Measurements from ENCODE around the gene AGTRAP.

AGTRAP gene

GRCh38 chr1:11780380-11781147, 44.6 kb downstream of the AGTRAP start:
- DNase-seq (ENCODE audit: low spot score), result no peak
- no peak for TF ChIP-seq CTCF (IDR thresholded peaks at IDR 0.05; ENCODE audit: extremely low read depth, missing control alignments)

- no peak for TF ChIP-seq CTCF (IDR thresholded peaks at IDR 0.05; ENCODE audit: extremely low read depth, missing control alignments)
These were observed 45.4 kb downstream of the AGTRAP start for GRCh38 chr1:11781297-11781696.

GRCh38 chr1:11782127-11782708, 46.3 kb downstream of the AGTRAP start:
- no peak for TF ChIP-seq CTCF (IDR thresholded peaks at IDR 0.05; ENCODE audit: extremely low read depth, missing control alignments)
- no peak for DNase-seq (ENCODE audit: low spot score)

More at GRCh38 chr1:11781297-11781696, 45.4 kb downstream of the AGTRAP start:
- DNase-seq (ENCODE audit: low spot score), result no peak

- no peak for DNase-seq (ENCODE audit: low spot score)
- TF ChIP-seq CTCF (IDR thresholded peaks at IDR 0.05; ENCODE audit: extremely low read depth, missing control alignments), result no peak
These were observed 47.6 kb downstream of the AGTRAP start for GRCh38 chr1:11783556-11783955.

GRCh38 chr1:11784256-11784992, 48.5 kb downstream of the AGTRAP start:
- no peak for DNase-seq (ENCODE audit: low spot score)
- TF ChIP-seq CTCF (IDR thresholded peaks at IDR 0.05; ENCODE audit: extremely low read depth, missing control alignments), result no peak

- peak; percentile 85 for DNase-seq (ENCODE audit: low spot score)
- peak; percentile 95 for TF ChIP-seq CTCF (IDR thresholded peaks at IDR 0.05; ENCODE audit: extremely low read depth, missing control alignments)
These were observed 49.2 kb downstream of the AGTRAP start for GRCh38 chr1:11784993-11785769.

All from GM20000 (cell line).